ENCODE data around the gene NR2F1-AS1.

Gene NR2F1-AS1

DNA sequence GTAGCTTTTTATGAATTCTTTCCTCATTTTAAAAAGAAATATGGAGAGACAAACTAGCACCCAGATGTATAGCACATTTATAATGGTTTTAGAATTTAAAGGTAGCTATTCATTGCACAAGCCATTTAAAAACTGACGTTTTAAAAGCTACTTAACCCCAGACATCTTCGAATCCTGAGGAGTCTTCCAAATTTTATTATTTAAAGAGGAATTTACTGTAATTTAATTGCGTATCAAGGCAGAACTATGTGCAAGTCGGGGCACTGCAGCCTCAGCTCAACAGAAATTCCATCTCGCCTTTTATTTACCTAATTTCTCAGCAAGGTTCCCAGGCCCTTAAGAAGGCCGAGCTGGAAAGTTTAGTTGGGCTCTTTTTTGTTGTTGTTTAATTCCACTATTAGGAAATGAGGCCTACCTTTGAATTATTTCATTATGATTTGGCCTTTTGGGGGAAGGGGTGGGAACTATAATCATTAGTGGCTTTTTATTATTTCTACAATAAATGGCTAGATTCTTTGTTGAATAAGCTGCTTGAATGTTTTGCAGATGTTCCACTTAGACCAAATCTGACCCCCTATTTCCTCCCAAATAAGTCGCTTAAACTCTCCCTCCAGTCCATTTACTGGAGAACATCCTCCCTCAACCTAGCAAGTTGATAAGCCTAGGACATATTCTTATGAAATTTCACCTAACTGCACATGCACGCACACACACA, 22.2 kb upstream of the NR2F1-AS1 start:
- DNase-seq (ENCODE audit: low read depth in 1 of 2, low spot score in 1 of 2) = no peak

DNA sequence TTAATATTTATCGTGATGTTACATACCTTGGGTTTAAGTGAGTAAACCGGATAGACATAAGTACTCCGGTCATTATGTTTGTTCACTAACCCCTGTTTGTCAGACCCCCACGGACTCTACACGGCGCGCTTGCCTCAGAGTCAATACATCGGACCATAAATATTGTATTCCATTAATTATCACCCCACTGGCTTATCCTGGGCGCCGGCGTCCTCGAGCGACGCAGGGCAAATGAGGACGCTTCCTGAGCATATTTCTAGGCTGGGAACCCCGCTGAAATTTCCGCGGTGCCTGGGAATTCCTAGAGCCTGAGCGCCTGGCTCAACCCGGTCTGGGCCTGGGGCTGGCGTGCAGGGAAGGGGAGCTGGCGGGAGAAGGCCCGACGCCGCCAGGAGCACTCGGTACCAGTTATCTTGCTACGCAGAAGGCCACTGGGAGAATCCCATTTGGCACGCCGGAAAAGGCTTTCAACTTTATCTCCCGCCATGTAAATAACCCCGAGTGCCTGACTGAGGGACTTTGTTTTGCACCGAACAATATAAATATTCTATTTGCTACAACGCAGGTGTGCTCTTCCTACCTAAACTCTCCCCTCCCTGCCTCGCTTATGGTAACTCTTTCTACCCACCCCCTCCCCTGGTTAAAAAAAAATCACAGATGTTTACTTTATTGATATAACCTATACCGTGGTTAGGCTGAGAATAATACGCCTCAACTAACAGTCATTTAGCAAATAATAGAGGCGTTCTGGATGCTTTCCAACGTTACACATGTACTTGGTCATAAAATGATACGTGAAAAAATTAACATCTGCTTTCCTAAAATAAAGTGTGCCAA, 21.4 kb upstream of the NR2F1-AS1 start:
- DNase-seq (ENCODE audit: low read depth in 1 of 2, low spot score in 1 of 2) = no peak

DNA sequence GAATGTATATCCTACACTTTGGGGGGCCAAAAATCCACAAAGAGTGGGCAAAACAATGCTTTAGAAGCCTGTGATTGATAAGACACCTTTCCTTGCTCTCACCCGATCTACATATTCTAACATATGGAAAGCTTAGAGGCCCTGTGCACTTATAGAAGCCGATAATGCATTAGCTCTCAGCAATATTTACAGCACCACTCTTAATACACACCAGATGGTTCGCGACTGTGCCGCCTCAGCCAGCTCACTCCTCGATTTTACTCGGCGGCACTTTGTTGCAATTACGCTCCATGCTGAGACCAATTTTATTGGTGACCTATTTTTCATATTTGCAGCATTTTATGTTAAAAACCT, 20.8 kb upstream of the NR2F1-AS1 start:
- no peak for DNase-seq (ENCODE audit: low read depth in 1 of 2, low spot score in 1 of 2)

DNA sequence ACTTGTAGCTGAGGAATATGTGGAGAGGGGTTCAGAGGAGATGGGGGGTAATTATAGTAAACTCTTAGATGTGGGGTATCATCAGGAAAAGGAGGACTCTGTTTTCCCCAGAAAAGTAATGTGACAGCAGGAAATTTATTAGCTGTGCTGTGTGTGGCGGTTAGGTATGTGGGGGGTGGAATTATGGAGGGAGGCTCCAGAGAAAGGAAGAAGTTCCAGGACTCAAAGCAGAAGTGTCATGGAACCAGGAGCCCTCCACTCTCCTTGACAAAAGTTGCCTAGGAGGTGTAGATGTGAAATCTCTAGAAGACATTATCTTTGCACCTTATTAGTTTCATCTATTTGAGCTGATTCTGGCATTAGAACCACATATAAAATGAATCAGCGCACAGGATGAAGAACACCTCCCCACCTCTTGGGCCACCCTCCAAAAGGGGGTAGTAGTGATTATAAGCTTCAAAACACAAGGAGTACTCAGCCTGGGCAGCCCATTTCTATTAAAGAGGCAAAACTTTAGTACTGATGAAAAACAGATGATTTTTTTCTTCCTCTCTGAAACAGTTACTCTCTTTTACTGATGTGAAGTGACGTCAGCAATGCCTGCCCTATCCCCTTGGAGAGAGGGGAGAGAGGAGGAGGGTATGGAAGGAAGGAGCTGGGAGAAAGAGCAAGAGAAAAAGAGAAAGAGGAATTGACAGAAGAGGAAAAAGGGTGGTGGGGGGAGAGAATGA, 20.2 kb upstream of the NR2F1-AS1 start:
- DNase-seq (ENCODE audit: low read depth in 1 of 2, low spot score in 1 of 2) = no peak

DNA sequence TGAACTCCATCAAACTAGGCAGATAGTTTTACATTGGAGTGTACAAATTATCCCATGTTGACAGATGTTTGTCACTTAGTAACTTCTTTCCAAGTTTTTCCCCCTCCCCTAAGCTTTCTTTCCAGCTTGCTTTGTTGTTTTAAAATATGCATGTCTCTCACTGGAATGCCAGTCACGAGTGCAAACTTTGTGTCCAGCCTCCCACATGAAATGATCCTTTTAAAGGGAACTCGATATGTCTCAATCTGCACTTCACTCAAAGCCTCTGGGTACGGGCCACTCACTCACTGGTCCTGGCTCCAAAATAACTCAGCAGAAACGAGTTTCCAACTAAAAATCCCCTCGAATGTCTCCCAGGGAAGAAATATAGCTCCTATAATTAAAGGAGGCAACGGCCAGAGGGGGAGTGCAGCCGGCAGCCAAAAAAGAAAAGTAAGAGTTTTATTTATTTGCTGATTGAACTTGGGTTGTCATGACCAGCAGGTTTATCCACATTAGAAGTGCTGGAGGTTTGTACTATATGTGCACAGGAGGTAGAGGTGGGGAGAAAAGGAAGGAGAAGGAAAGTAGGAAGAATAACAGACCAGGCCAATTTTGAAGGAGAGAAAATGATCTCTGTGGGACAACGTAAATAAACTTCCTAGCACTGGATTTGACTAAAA, 19.5 kb upstream of the NR2F1-AS1 start:
- DNase-seq (ENCODE audit: low read depth in 1 of 2, low spot score in 1 of 2) = no peak

DNA sequence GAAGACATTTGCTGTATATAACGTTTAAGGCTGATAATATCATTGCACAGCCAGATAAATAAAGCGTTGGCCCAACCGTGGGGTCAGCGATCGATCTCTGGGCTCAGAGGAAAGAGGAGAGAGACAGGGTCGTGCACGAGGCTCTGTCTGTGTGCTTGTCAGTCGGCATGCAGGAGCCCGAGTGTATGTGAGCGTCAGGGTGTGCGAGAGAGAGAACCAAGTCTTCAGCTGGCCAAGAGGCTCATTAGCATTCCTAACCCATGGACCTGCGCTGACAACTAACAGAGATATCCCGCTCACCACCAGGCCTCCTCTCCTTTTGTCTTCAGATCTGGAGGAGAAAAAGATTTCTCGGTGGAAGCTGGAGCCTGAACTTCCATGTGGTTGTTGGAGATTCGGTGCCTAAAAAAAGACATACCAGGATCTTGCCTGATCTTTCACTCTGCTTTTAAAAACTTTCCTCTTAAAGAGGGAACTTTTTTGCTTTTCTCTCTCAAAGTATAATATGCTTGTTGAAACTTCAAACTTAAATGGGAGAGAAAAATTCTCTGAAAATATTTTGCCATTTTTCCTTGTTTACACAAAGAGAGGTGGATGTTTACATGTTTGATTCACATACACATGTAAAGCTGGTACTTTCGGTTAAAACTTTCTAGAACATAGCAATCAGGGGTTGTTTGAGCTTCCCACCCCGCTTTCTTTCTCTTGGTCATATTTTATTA, 18.5 kb upstream of the NR2F1-AS1 start:
- DNase-seq (ENCODE audit: low read depth in 1 of 2, low spot score in 1 of 2) = no peak

DNA sequence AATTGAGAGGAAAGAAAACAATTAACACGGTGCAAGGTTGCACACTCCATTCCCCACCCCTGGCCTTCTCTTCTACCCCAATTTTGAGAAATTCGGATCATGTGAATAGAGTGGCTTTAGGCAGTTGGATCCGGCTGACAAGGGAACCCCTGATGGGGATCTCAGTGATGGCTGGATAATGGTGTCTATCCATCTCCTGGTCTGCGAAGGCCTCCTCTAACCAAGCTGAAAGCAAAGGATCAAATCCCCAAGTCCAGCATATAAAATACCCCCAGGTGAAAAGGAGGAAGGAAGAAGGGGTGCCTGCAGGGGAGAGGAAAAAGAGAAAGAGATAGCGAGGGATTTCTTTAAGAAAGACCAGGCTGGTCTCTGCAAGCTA, 18.0 kb upstream of the NR2F1-AS1 start:
- no peak for DNase-seq (ENCODE audit: low read depth in 1 of 2, low spot score in 1 of 2)

DNA sequence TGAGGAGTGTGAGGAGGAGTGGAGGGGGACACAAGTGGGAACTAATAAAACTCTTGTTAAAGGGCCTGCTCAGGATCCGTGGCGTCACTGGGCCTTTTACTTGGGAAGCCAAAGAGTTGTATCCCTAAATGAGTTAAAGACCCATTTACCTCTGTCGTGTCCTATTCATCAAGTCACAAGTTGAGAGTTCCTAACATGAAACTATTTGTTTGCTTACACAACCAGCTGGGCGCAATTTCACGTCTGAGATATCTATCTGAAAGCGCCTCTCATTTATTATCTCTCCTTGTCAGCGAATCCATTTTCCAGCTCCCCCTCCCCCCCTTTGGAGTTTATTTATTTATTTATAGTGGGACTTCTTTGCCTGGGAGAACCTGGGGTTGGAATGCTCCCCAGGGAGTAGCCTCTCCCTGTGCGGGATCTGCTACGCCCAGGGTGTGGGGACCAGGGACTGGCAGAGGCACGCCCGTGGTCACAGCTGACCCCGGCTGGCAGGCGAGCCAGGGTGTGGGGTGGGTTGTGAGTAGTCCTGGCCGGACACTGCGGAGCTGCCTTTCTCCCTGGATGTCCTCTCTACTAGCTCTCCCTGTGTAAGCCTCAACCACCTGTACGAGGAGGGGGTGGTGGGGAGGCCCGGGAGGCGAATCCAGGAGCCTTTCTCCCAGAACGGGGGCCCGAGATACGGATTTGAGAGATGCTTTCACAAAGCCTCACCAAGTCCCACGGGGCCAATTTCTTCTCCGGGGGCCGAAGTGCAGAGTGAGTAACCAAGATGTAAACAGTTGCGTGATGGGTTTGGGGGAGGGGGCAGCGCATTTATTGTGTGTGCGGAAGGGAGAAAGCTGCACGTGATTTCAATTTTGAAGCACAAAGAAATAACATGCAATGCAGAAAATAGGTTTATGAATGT, 17.3 kb upstream of the NR2F1-AS1 start:
- DNase-seq (ENCODE audit: low read depth in 1 of 2, low spot score in 1 of 2) = no peak

DNA sequence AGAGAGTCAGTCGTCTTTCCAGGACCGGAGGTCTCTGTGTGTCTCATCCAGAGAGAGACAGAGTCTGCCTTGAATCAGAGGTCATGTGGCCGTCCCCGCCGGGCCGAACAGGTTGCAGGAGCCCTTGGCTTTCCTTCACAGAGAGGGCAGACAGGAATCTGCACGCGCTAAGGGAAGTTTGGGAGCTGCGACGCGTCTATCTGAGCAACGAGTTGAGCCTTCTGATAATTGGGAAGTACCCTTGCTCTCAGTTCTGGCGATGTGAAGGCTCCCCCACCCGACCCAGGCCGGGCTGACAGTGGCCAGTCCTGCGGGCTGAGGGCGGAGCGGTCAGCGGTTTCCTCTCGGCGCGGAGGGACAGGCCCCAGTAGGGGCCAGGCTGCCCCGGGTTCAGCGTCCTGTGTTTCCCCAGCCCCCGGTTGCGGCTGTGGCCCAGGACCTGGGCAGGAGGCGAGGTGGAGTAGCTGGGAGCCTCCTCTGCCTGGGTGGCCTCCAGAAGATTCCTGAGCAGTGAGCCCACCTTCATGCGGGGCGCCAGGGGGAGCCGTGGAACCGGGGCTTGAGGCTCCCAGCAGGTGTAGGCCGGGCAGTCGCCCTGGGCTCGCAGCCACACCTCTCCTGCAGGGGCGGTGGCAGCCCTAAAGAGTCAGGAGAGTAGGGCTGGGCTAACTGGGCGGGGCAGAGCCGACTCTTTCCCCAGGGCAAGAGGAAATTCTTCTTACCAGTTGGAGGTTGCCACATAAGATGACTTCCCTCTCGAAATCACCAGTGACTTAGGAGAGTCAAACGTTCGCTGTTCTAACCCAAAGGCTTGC, 15.9 kb upstream of the NR2F1-AS1 start:
- no peak for DNase-seq (ENCODE audit: low read depth in 1 of 2, low spot score in 1 of 2)

DNA sequence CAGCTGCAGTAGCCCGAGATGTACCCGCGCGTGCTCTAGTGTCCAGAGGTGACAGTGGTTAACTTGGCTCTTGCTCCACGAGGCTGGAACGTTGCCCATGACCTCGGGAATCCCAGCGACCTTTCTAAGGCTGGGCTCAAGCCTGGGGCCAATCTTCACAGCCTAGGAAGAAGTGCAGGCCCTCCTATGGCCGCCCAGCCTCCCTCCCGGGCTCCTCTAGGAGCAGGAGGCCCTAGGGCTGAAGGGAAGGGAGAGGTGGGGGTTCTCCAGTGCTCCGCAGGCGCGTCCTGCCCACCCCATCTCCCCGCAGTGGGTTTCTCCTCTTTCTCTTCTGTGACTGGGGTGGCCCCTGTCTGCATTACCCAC, 15.3 kb upstream of the NR2F1-AS1 start:
- DNase-seq (ENCODE audit: low read depth in 1 of 2, low spot score in 1 of 2) = no peak

DNA sequence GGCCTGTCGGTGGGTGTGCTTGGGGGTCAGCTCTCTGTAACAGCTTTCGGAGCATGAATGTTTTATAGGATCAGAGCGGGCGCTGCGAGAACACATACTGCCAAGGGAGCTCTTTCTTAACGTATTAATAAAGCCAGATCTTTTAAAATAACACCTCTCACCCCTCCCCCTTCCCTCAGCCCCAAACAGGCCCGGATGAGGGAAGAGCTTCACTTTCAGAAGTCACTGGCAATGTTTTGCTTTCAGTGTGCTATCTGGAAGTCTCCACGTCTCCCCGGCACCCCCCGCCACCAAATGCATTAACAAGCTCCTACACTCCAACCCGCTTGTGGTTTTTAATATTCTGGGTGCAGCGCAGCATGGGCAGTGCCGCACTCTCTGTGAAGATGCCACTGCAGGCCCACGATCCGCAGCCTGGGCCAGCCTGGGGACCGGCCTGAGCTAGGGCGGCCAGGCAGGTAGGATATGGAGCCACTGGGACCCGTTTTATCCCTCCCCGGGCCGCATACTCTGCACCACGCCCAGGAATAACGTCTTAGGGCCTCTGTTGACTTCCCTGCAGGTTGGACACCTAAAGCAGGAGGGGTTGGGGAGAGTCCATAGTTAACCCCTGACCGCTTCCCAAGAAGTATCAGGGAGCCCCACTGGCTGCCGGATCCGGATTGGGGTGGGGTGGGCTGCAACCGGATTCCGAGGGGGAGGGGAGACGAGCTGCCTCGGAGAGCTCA, 14.6 kb upstream of the NR2F1-AS1 start:
- no peak for DNase-seq (ENCODE audit: low read depth in 1 of 2, low spot score in 1 of 2)

DNA sequence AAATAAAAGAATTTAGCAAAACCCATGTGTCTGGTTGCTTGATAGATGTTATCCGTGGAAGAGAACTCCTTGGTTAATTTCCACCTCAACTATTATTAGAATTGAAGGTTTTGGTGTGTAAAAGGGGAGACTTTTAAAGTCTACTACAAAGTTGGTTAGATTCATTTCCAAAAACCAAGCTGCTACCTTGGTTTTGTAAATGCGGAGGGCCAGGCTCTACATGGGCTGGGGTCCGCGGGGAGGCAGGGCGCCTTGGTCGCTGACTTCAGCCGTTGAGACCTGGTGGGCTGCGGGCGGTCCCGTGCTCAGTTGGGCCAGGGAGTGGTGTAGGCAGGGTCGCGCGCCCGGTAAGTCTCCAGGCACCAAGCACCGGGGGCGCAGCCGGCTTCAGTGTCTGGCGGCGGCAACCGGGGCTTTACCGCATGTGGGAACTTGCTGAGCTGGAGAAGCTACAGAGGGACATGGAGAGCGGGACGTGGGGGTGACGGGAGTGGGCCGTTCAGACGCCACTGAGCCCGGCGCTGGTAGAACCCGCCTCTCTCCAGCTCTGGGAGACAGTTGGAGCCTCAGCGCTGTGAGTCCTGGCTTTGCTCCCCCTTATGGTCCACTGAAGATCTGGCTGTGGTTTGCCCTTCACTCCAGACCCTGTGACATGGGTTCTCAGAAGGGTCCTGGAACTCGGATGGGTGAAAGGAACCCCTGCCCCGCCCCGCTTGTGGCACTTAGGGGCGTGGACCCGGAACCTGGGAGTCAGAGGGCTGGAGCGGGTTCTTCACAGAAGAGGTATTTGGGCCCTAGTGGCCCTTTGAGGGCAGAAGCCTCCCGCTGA, 13.8 kb upstream of the NR2F1-AS1 start:
- no peak for DNase-seq (ENCODE audit: low read depth in 1 of 2, low spot score in 1 of 2)

DNA sequence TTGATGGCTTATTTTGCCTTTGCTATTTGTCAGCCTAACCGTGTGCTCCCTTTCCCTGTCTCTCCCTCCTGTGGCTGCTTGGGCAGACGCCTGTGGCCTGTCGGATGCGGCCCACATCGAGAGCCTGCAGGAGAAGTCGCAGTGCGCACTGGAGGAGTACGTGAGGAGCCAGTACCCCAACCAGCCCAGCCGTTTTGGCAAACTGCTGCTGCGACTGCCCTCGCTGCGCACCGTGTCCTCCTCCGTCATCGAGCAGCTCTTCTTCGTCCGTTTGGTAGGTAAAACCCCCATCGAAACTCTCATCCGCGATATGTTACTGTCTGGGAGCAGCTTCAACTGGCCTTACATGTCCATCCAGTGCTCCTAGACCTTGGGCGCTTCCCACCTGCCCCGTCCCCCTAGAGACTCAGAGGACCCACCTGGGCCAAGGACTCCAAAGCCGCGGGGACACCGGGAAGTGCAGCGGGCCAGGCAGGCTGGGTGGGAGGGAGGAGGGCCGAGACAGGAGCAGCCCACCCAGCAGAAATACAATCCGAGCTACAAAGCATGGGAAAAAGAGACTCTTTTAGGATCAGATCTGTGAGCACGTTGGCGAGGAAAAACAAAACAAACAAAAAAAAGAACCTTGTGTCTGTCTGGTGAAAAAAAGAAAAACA, 12.6 kb upstream of the NR2F1-AS1 start:
- no peak for DNase-seq (ENCODE audit: low read depth in 1 of 2, low spot score in 1 of 2)

DNA sequence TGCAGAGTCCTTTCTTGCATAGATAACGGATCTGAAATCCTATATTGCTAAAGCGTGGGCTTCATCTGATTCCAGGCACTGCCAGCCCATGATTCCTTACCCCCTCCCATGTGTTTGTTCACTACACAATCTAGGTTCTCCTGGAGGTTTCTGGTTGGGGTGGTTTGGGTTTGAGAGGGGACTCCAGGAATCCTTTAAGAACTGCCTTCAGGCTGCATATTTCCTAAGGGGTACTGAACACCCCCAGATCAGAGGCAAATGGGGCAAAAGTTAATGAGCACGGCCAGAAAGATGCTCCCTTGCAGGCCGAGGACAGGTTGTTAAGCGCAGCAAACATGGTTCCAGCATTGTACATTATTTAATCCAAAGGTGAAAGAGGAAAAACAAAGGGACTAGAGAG, 11.9 kb upstream of the NR2F1-AS1 start:
- no peak for DNase-seq (ENCODE audit: low read depth in 1 of 2, low spot score in 1 of 2)

DNA sequence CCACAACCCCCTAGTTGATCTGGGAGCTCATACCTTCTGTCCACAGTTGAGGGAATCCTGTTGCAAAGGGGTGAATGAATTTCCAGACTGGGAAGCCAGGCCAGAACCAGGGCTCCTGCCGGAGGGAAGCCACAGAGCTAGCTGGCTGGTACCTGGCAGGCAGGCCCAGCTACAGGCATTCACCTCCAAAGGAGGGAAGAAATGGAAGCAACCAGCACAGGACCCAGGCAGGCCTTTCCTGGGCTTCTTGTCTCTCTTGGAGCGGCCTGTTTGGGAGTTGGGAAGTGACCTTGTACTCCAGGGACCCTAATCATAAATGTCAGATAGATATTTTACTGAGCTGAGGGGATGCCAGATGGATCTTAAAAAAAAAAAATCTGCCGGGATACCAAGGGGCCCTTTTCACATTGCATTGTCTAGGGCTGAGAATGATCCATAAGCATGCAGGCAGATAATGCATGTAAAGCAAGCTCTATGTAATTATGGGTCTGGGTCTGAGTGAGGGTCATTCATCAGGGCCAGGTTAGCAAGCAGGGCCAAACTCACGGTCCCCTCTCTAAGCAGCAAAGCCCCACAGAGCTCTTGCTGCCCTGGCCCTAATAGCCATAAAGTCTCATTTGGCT, 10.4 kb upstream of the NR2F1-AS1 start:
- DNase-seq (ENCODE audit: low read depth in 1 of 2, low spot score in 1 of 2) = no peak

DNA sequence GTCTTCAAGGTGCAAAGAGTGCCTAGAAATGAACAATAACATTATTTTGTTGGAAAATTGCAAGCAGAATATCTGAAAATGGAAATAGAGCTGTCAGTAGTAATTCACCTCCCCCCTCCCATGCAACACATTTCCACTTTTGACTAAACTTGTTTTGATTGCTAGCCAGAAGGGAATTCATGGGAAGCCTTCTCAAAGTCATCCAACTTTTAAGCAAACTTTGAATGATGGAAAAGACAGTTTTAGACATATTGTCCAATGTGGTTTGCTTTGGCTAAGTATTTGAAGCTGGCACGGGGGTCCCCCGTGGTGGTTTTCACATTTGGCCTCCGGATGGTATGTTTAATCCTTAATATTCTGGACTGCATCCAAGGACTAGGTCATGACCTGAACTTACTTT, 9.5 kb upstream of the NR2F1-AS1 start:
- DNase-seq (ENCODE audit: low read depth in 1 of 2, low spot score in 1 of 2) = no peak

DNA sequence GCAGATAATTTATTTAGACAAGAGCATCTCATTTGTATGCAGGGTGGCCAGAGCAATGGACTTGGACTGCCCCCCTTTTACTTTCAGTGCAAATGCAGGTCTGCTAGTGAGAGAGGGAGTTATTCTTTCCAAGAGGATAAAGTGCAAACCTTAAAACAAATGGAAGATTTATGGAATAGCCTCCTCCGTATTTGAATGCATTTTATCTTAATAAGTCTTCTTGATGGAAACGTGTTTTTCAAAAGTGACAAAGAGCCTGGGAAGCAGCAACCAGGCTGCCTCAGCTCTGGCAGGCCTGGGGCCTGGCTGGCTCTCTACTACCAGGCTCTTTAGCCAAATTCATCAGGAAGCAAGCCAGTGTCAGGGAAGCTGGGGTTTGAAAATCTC, 8.8 kb upstream of the NR2F1-AS1 start:
- DNase-seq (ENCODE audit: low read depth in 1 of 2, low spot score in 1 of 2) = no peak
